GM20431 (cell line): ENCODE data around the gene PLXNA2.

Source experiments
- in situ Hi-C: fragments of 300-500 bp; cut with MseI, MboI; formaldehyde crosslinking; loops from one replicate; pipeline ENCODE4 v1.15.0; 2020; ENCODE audit warnings: low sequenced_read_pairs; ENCODE audit not compliant: unreplicated experiment

Gene PLXNA2, protein sequence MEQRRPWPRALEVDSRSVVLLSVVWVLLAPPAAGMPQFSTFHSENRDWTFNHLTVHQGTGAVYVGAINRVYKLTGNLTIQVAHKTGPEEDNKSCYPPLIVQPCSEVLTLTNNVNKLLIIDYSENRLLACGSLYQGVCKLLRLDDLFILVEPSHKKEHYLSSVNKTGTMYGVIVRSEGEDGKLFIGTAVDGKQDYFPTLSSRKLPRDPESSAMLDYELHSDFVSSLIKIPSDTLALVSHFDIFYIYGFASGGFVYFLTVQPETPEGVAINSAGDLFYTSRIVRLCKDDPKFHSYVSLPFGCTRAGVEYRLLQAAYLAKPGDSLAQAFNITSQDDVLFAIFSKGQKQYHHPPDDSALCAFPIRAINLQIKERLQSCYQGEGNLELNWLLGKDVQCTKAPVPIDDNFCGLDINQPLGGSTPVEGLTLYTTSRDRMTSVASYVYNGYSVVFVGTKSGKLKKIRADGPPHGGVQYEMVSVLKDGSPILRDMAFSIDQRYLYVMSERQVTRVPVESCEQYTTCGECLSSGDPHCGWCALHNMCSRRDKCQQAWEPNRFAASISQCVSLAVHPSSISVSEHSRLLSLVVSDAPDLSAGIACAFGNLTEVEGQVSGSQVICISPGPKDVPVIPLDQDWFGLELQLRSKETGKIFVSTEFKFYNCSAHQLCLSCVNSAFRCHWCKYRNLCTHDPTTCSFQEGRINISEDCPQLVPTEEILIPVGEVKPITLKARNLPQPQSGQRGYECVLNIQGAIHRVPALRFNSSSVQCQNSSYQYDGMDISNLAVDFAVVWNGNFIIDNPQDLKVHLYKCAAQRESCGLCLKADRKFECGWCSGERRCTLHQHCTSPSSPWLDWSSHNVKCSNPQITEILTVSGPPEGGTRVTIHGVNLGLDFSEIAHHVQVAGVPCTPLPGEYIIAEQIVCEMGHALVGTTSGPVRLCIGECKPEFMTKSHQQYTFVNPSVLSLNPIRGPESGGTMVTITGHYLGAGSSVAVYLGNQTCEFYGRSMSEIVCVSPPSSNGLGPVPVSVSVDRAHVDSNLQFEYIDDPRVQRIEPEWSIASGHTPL (N-terminal part only)

DNA sequence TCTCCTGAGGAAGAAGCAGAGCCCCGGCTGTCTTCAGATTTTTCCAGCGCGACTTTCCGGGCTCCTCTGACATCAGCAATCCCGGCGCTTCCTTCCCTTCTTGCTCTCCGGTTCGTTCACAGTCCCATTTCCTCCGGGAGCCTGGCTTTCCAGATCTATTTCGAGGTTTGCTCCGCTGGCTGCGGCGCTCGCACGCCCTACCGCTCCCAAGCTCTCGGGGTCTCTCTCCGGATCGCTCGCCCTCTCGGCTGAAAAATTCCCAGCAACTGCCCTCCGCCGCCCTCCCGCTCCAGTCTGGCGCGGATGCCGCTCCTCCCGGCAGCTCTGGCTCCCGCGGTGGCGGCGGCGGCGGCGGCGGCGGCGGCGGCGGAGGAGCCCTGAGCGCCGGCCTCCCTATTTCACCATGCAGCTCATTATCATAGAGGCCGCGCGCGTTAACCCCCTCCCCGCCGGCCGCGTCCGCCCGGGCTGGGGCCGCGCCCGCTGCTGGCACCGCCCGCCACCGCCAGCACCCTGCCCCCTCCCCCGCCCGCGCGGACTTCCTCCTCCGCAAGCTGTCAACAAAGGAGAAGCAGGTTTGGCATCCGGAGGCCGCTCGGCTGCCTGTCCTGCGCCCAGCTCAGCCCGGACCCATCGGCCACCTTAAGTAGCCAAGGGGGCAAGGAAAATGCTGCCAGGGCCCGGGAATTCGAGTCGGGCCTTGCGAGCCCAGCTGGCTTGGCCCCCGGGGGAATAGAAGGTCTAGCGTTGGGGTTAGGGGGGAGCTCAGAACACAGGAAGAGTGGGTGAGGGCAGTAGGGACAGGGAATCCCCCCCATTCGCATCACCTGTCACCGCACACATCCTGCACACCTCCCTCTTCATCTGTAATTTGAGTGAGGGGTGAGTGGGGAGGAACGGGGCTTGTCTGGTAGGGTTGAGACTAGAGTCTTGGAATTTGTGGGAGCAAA lies at the start of gene PLXNA2:
Gene PLXNA2 (minus strand): TSS at position 418 of the 950 bp plus-strand sequence. CDS start 26,462 bp downstream, outside the sequence.
- in situ Hi-C loops, result no loop called here

DNA sequence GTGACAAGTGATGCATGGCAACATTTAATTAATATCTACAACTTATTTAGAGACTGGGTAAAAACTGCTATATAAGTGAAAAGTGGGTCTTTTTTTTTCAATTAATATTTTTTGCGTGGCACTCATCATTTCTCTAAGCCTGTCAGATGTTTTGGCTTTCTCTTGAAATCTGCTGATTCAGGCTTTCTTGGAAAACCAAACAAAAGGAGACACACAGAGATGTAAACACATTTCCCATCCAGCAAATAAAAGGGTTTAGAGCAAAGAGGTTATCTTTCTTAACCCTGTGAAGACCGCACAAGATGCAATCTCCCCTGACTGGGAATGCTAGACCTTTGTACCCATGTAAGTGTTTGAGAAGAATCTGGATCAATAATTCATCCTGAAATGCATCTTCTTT lies 48.7 kb upstream of the PLXNA2 start:
- in situ Hi-C loops, result no loop called here

DNA sequence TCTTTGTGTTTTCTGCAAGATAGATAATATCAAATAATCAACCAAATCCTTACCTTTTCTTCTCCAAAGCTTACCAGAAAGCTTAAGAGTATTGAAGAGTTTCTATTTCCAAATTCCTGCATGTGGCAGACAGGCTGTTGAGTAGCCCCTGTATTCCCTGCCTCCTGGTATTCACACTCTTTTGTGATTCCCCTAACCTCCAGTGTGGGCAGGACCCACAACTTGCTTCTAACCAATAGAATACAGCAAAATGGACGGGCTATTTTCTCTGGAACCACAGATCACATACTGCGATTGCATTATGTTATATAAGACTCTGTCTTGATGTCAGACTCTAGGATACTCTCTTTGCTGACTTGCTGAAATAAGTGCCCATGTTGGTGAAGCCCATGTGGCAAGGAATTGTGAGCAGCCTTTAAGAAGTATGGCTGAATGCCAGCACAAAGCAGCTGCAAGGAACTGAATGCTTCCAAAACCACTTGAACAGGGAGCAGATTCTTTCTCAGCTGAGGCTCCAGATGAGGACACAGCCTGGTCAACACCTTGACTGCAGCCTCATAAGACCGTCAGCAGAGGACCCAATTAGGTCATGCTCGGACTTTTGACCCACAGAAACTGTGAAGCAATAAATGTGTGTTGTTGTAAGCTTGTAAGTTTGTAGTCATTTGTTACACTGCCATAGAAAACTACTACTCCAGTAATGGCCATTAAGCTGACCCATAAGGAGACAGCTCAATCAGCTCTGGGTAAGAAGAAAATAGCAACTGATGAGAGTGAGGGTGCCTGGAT lies 47.9 kb upstream of the PLXNA2 start:
- in situ Hi-C loops, result no loop called here

DNA sequence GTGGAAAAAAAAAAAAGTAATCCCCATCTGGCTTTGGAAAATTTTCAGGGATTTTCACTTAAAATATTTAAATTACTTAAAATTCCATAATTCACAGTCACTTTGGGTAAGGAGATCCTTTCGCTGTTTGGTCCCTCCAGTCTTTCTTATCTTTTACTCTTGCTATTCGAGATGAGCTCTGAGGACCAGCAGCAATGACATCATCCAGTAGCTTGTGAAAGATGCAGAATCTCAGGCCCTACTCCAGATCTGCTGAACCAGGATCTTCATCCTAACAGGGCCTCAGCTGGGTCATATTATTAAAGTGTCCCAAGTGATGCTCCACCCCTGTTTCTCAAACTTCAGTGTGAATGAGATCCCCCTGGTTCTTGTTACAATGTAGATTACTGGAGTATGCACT lies 46.9 kb upstream of the PLXNA2 start:
- in situ Hi-C loops, result no loop called here

DNA sequence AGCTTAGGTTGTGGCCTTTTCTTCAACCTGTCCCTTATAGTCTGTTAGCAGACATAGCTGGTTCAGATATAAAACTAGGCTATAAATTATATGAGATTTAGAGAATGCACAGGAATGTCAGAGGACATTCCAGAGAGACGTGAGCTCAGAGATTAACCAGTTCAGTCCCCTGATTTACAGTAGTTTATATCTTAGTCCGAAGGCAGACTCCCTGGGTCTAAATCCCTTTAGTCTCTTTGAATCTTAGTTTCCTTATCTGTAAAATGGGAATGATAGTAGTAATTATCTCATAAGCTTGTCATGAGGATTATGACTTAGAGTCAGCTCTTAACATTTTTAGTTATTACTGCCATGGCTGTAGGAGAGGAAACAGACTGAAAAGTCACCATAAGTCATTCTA lies 45.5 kb upstream of the PLXNA2 start:
- in situ Hi-C loops, result no loop called here

DNA sequence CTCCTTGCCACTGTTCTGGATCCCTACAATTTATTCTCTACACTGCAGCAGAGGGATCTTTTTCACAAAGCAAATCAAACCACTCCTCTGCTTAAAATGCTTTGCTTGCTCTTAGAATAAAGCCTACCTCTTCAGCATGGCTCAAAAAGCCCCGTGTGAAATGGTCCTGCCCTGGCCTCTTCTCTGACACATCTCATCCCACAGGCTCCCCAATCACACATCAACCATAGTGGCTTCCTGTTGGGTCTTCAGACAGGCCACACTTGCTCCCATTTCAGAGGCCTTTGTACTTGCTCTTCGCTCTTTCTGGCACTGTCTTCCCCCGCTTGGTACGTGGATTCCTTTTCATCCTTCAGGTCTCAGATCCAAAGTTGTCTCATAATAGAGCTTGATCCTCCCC lies 44.3 kb upstream of the PLXNA2 start:
- in situ Hi-C loops, result no loop called here

DNA sequence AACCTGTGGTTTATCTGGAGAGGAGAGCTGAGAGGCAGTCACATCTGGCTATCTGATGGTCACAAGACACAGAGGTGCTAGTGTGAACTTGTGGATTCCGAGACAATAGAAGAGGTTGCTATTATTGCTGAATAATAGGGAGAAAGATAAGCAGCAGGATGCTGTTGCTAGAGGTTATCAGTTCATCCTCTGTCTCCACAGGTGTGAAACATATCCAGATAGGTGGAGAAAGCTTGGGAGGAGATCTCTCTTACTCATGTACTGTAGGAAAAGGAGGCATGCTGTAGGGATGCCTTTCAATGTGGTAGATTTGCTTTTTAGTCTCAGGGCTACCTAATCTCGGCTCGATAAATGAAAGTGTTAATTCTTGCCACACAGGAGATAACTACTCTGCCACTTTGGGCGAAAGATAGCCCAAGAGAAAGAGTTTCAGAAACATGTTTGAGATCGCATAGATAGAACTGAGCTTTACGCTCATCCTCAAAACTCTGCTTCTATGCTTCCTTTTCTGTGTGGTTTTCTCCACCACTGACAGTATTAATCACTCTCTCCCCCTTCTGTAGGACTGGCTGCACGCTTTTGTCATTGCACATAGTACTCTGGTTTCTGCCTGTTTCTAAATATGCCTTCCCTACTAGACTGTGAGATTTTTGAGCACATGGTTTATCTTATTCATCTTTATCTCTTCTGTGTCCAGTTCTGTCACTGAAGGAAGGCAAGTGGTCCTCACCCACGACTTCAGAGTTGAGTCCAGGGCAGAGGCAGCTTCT lies 36.7 kb upstream of the PLXNA2 start:
- in situ Hi-C loops, result no loop called here

DNA sequence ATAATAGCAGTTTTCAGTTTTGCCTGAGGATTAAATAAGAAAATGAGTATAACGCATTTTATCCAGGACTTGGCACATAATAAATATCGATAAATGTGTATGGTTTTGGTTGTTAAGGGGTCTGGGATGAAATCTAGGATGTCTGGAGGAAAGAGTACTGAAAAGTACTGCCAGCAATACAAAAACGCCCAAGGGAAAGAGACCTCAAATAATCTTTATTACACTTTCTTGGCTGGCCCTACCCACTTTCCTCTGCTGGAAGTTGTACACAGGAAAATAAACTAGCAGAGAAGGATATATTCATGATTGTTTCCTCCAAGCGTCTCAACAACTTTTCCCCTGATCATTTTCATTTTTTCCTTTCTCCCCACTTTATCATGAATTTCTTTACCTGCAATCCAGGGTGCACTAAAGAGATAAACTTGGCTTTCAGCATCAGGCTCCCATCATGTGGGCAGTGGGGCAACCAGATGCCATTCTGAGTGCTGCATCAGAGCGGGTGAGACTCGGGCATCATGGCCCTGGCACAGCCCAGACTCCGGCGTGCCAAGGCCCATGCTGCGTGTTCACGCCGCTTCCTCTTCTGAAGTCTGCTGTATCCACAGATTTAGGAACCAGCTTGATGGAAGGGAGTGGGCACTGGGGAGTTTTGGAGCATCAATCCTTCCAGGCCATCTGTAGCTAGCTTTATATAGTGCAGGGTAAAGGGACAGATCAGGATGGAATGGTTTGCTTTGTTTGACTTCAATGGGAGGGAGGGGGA lies 35.8 kb upstream of the PLXNA2 start:
- in situ Hi-C loops, result no loop called here

DNA sequence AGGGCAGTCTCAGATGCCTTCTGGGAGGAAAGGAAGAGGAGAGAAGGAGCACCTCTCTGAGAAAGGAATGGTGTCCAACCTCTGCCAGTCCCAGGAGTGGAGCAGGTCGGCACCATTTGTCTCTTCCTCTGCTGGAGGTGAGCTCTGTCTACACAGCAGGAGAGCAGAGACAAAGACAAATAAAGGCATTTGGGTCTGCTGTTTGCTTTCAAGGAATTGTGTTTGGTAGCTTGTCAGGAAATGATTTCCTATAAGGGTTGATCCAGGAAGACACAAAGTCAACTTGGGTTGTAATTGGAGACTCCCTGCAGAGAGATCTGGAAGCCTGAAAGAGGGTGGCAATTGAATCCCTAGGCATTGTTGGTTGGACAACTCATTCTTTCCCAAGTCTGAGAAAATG lies 34.5 kb upstream of the PLXNA2 start:
- in situ Hi-C loops, result no loop called here

DNA sequence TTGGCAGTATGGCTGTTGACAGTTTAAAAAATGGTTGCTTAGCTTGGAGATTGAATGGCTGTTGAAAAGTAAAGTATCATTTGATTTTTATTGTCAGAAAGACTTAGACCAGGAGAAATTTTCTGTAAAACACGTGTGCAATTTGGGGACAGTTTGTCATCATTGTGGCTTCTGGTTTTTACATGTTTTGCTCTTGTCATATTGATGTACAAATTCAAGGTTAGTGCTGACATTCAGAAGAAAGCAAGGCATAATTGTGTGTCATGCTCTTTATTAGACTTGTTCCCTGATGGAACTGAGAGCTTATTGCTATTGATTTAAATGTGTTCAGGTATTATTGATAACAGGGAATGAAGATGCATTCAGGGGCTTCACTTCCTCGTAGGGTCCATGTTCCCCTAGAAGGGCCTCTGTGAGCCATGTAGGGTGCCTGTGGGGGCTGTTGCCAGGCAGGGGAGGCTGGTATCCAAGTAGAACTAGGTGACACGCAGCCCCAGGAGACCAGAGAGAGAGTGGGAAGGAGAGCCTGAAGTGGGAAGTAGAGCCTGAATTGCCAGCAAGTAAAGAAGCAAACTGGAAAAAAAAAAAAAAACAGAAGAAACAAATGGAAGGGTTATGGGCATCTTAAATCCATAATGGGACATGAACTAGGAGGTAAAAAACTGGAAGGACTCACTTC lies 32.7 kb upstream of the PLXNA2 start:
- in situ Hi-C loops, result no loop called here

DNA sequence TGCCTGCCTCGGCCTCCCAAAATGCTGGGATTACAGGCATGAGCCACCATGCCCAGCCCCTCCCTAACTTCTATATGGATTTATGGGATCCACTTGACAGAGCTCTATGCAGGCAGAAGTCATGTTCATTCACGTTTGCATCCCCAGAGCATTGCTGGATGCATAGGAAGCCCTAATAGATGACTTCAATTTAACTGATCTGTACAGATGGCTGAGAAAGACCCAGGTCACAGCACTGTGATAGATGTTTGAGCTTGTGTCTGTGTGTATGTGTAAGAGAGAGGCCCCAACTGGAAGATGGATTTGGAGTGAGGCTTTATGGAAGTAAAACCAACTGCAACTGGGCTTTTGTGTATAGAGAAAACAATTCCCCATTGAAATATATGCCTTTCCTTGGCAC lies 30.9 kb upstream of the PLXNA2 start:
- in situ Hi-C loops, result no loop called here

DNA sequence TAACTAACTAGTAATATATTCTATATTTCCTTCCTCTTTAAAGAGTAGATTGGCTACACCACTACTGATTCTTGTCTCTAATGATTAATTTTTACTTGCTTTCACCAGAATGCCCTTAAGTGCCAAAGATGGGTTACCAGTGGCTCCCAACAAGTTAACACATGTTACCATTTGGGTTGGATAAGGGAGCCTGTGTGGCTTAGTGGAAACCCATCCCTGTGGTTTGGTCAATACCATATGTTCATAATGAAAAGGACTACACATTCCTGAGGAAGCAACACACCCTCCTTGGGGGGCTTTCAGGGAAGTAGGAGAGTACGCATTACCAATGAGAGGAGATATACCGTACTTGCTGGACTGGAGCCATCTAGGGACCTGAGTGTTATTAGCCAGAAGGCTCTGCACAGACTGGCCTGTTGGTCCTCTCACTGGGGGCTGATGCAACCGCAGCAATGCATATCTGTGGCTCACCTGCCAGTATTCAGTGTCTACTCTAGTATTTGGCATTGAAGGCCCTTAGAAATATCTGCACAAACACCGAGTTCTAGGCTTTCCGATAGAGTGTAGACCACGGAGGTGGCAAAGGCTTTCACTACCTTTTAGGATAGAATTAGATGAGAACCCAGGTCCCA lies 29.3 kb upstream of the PLXNA2 start:
- in situ Hi-C loops, result no loop called here

DNA sequence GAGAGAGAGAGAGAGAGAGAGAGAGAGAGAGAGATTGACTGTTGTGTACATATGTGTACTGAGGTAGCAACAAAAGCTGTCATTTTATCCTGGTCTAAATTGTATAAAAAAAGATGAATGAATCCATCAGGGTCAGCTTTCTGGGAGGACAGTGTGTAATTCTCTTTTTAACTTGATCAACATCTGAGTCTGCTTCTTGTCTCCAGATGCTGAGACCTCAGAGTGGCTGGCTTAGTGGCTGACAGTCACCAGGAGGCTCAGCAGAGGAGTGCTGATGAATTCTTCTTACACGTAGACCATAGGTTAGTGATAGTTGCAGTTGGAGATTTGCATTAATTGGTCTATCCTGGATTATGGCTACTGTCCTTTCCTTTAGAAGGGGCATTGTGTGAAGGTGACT lies 28.5 kb upstream of the PLXNA2 start:
- in situ Hi-C loops, result no loop called here

DNA sequence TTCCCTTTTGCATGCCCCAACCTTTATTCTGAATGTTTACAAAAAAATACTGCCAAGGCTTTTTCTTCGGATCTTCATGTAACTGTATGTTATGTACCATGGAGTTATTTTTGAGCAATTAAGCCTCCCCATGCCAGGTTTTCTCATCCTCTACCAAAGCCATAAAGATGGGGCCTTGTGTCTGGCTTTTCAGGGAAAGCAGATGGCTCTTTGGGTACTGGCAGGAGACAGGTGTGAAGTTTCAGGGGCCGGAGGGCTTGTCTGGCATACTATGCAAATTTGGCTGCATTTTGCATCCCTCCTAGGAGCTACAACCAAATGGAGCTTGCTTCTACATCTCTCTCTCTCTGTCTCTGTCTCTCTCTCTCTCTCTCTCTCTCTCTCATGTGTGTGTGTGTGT lies 28.1 kb upstream of the PLXNA2 start:
- in situ Hi-C loops, result no loop called here

DNA sequence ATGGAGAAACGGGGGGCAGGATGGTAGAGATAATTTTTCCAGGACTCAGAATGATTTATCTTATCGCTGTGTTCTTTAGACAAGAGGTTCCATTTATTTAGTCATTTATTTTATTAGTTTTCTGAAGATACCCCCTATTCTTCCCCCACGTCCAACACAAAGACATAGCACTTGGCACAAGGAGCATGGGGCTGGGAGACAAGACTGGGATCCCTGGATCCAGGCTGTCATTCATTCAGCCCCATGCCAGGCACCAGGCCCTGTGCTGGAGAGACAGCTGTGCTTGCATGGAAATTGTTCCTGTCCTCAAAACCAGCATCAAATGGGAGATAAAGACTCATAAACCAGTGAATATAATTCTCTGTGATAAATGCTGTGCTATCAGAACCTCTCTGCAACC lies 27.1 kb upstream of the PLXNA2 start:
- in situ Hi-C loops, result no loop called here

DNA sequence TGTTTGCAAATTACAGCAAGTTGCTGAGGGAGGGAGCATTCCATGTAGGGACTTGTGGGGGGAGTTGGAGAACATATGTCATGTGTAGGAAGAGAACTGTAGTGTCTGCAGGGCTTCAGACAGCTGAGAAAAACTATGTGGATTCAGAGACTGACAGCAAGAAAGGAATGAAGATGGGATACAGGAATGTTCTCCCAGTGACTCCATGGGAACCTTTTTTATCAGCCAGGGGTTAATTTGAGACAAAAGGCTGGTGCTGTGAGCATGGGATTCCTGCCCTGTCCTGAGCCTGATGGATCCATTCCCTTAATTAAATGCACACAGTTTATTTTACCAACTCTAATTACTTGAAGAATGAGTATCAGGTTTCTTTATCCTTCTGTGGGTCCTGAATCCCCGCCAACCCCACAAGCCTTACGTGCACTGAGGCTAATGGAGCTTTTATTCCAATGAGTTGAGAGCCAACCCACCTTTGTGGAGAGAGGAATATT lies 26.5 kb upstream of the PLXNA2 start:
- in situ Hi-C loops, result no loop called here

DNA sequence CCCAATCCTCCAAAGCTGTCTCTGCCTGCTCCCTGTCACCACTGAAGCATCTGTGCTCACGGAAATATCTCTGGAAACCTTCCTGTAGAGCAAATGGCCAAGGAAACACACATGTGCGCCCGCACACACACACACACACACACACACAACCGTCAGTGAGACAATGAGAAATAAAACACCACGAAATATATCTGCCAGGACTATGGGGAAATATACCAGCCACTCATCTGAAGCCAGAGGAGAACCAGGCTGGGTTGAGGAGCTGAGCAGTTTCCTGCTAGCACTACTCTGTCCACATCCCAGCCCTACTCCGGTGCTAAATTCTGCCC lies 25.1 kb upstream of the PLXNA2 start:
- in situ Hi-C loops, result no loop called here
